UCSD-AML1 (cell line): Measurements from ENCODE around the gene CUEDC1.
"Not testable (repeated sequence)": the region's sequence is repeated elsewhere in the genome, so short reads cannot be mapped to it uniquely, and the experiment has no call there.

Experiments used
- DNase-seq: peaks from one replicate; lab custom pipeline; 2025; ENCODE audit not compliant: unreplicated experiment; lab: John Stamatoyannopoulos, UW

CUEDC1 gene

GRCh38 chr17:57940231-57940630, 15.0 kb downstream of the CUEDC1 start:
- DNase-seq: no peak

- DNase-seq: peak; percentile 60
Observed at GRCh38 chr17:57939797-57940196, 15.4 kb downstream of the CUEDC1 start.

- no peak for DNase-seq
Observed at GRCh38 chr17:57938061-57938502, 17.1 kb downstream of the CUEDC1 start.

- no peak for DNase-seq
Observed at GRCh38 chr17:57937492-57937891, 17.7 kb downstream of the CUEDC1 start.

- DNase-seq: peak; percentile 63
Observed at GRCh38 chr17:57935833-57936807, 19.1 kb downstream of the CUEDC1 start.

- DNase-seq: no peak
Observed at GRCh38 chr17:57931488-57932137, 23.6 kb downstream of the CUEDC1 start.

GRCh38 chr17:57930239-57930638, 25.0 kb downstream of the CUEDC1 start:
- DNase-seq: no peak

GRCh38 chr17:57929386-57929785, 25.8 kb downstream of the CUEDC1 start:
- DNase-seq: no peak

GRCh38 chr17:57928928-57929327, 26.3 kb downstream of the CUEDC1 start:
- DNase-seq: no peak

GRCh38 chr17:57927048-57927723, 28.0 kb downstream of the CUEDC1 start:
- no peak for DNase-seq

GRCh38 chr17:57926723-57927047, 28.5 kb downstream of the CUEDC1 start:
- no peak for DNase-seq

- no peak for DNase-seq
Observed at GRCh38 chr17:57925361-57925990, 29.7 kb downstream of the CUEDC1 start.

GRCh38 chr17:57924677-57925076, 30.5 kb downstream of the CUEDC1 start:
- DNase-seq: no peak

- no peak for DNase-seq
Observed at GRCh38 chr17:57923182-57923872, 31.9 kb downstream of the CUEDC1 start.

- DNase-seq: not testable (repeated sequence)
Observed at GRCh38 chr17:57922745-57923144, 32.5 kb downstream of the CUEDC1 start.

- no peak for DNase-seq
Observed at GRCh38 chr17:57920916-57921703, 34.1 kb downstream of the CUEDC1 start.

- DNase-seq: no peak
Observed at GRCh38 chr17:57919918-57920317, 35.3 kb downstream of the CUEDC1 start.

GRCh38 chr17:57918017-57918895, 37.0 kb downstream of the CUEDC1 start:
- DNase-seq: no peak
